ENCODE data around the gene YIPF5.

- TF ChIP-seq CTCF (IDR thresholded peaks at IDR 0.05) (no peak), POLR2A (IDR thresholded peaks at IDR 0.05) (no peak)
Observed at GRCh38 chr5:144131261-144131660, 39.2 kb downstream of the YIPF5 start.
